Caco-2 (cell line): ENCODE measurements around the gene NEMP2. TPM values are rescaled to one million over a fixed set of nuclear protein-coding genes. Genes with fewer than 3 reads are reported as not detected.

Experiments used
- BruUV-seq: library from RNA; stranded (reverse); fragments of 400-500 nt; replicated peaks from 2 replicates; lab custom pipeline; 2021; lab: Mats Ljungman, UMichigan
- CTCF ChIA-PET: fragments of 300-600 bp; sonication (Branson Sonifier 250); formaldehyde crosslinking; loops from one replicate; lab custom pipeline; 2022; ENCODE audit warnings: antibody characterized with exemption; lab: Charles Lee
- POLR2A ChIA-PET: fragments of 300-600 bp; sonication (Branson Sonifier 250); formaldehyde crosslinking; loops from one replicate; lab custom pipeline; 2022; ENCODE audit warnings: antibody characterized with exemption; lab: Charles Lee
- DNase-seq, 2 experiments: peaks; one replicate each; pipeline versions ENCODE4 v3.0.0 to v3.0.0-alpha.2; 2020 to 2022
- H3K27me3 ChIP-seq: replicated peaks from 2 replicates; pipeline ENCODE4 v1.6.0; 2011; ENCODE audit warnings: low read length; ENCODE audit not compliant: control insufficient read depth, insufficient read depth
- H3K36me3 ChIP-seq: 2 replicates; pipeline ENCODE4 v1.5.1; 2011; ENCODE audit warnings: low read length; ENCODE audit not compliant: control insufficient read depth, insufficient read depth
- H3K4me1 ChIP-seq: fragments of 250-450 bp; sonication (Bioruptor Pico); 2 replicates; pipeline ENCODE4 v1.5.1; 2020; ENCODE audit warnings: mild to moderate bottlenecking
- H3K4me3 ChIP-seq: 2 replicates; pipeline ENCODE4 v1.5.1; 2011; ENCODE audit warnings: low read depth, mild to moderate bottlenecking, control low read depth, low read length
- H3K9me3 ChIP-seq: fragments of 250-450 bp; sonication (Bioruptor Pico); 2 replicates; pipeline ENCODE4 v1.5.1; 2020; ENCODE audit warnings: mild to moderate bottlenecking, moderate library complexity
- H3K27ac Mint-ChIP-seq: one replicate; pipeline ENCODE4 v1.8.0; 2022; ENCODE audit warnings: mixed read lengths; ENCODE audit not compliant: unreplicated experiment
- H3K27me3 Mint-ChIP-seq: one replicate; pipeline ENCODE4 v1.8.0; 2022; ENCODE audit warnings: mixed read lengths; ENCODE audit not compliant: insufficient read depth, unreplicated experiment
- H3K36me3 Mint-ChIP-seq: one replicate; pipeline ENCODE4 v1.8.0; 2022; ENCODE audit warnings: mild to moderate bottlenecking, mixed read lengths; ENCODE audit not compliant: insufficient read depth, unreplicated experiment
- H3K4me1 Mint-ChIP-seq: one replicate; pipeline ENCODE4 v1.8.0; 2022; ENCODE audit warnings: low read depth, mixed read lengths; ENCODE audit not compliant: unreplicated experiment
- H3K4me3 Mint-ChIP-seq: one replicate; pipeline ENCODE4 v1.8.0; 2022; ENCODE audit warnings: mild to moderate bottlenecking, moderate library complexity, mixed read lengths; ENCODE audit not compliant: unreplicated experiment
- H3K9me3 Mint-ChIP-seq: one replicate; pipeline ENCODE4 v1.8.0; 2022; ENCODE audit warnings: mixed read lengths; ENCODE audit not compliant: unreplicated experiment
- intact Hi-C: fragments of 100-400 bp; cut with micrococcal nuclease; formaldehyde crosslinking; loops from one replicate; pipeline ENCODE4 v1.10.0; 2022; ENCODE audit not compliant: unreplicated experiment
- total RNA-seq: library from RNA; stranded (reverse); gene quantifications from 2 replicates; pipeline ENCODE4 v1.2.3, GENCODE V29; 2022
- TF ChIP-seq, protein P1 (sequence below), 2 experiments: fragments of 200-600 bp in 1 of 2; IDR thresholded peaks; 1 replicate in 1 of 2; 2 replicates in 1 of 2; pipeline versions ENCODE4 v1.5.1 to v1.8.0; 2011 to 2022; ENCODE audit warnings: antibody characterized with exemption in 1 of 2, control low read depth in 1 of 2, inconsistent platforms in 1 of 2, low read depth in 1 of 2, low read length in 1 of 2, mild to moderate bottlenecking in 1 of 2, moderate library complexity in 1 of 2; ENCODE audit not compliant: insufficient read depth in 1 of 2, severe bottlenecking in 1 of 2, unreplicated experiment in 1 of 2

The NEMP2 gene
- total RNA-seq, 1 experiment from 2014 or later: 19.1 TPM

DNA sequence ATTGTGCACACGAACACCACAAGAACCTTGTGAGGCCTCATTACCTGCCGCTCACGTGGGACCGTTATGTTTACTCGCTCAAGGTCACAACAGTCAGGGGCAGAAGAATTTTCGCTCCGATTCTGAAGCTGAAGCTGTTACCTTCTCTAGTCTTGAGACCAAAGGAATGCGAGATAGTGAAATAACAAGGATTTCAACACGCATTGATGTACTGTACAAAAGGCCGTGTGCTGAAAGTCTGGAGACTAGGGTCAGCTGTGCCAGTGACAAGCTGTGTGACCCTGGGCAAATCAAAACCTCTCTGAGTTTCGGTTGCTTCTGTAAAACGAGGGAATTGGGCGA lies 583 bp downstream of the NEMP2 start:
- Histone ChIP-seq H3K36me3 (no peaks in the 10 kb centered on the region), H3K27me3 (no peaks in the 10 kb centered on the region), H3K9me3 (peaks cover 10% of the 10 kb centered on the region), H3K4me3 (peak overlapping the region; percentile 72), H3K4me1 (peaks cover 34% of the 10 kb centered on the region)
- TF ChIP-seq, protein P1, sequence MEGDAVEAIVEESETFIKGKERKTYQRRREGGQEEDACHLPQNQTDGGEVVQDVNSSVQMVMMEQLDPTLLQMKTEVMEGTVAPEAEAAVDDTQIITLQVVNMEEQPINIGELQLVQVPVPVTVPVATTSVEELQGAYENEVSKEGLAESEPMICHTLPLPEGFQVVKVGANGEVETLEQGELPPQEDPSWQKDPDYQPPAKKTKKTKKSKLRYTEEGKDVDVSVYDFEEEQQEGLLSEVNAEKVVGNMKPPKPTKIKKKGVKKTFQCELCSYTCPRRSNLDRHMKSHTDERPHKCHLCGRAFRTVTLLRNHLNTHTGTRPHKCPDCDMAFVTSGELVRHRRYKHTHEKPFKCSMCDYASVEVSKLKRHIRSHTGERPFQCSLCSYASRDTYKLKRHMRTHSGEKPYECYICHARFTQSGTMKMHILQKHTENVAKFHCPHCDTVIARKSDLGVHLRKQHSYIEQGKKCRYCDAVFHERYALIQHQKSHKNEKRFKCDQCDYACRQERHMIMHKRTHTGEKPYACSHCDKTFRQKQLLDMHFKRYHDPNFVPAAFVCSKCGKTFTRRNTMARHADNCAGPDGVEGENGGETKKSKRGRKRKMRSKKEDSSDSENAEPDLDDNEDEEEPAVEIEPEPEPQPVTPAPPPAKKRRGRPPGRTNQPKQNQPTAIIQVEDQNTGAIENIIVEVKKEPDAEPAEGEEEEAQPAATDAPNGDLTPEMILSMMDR (IDR thresholded peaks at IDR 0.05; ENCODE audit: insufficient read depth in 1 of 2, low read depth in 1 of 2, low read length in 1 of 2, severe bottlenecking in 1 of 2, unreplicated experiment in 1 of 2): no peak
- no TSS peak for BruUV-seq
- intact Hi-C loops: loop anchor here (1.0 kb wide), 2 partner anchors 44 to 75 kb away; no protein-coding TSS in a partner anchor
- ChIA-PET POLR2A (interaction anchor here (0.6 to 0.9 kb wide), 2 partner anchors 28 to 480 kb away, joined by 3 to 4 read pairs; partner anchors contain the start of gene STAT1), CTCF (interaction anchor here (0.7 kb wide), 1 partner anchor 13 kb away, joined by 3 read pairs; no protein-coding TSS in a partner anchor)
- H3K4me1 Mint-ChIP-seq: peaks cover 30% of the 10 kb centered on the region
- H3K36me3 Mint-ChIP-seq: peaks cover 16% of the 10 kb centered on the region
- H3K27ac Mint-ChIP-seq: peak overlapping the region; percentile 87
- H3K4me3 Mint-ChIP-seq: peak overlapping the region; percentile 81
- H3K27me3 Mint-ChIP-seq: no peaks in the 10 kb centered on the region
- H3K9me3 Mint-ChIP-seq: peaks cover 8% of the 10 kb centered on the region
- no peak for DNase-seq

DNA sequence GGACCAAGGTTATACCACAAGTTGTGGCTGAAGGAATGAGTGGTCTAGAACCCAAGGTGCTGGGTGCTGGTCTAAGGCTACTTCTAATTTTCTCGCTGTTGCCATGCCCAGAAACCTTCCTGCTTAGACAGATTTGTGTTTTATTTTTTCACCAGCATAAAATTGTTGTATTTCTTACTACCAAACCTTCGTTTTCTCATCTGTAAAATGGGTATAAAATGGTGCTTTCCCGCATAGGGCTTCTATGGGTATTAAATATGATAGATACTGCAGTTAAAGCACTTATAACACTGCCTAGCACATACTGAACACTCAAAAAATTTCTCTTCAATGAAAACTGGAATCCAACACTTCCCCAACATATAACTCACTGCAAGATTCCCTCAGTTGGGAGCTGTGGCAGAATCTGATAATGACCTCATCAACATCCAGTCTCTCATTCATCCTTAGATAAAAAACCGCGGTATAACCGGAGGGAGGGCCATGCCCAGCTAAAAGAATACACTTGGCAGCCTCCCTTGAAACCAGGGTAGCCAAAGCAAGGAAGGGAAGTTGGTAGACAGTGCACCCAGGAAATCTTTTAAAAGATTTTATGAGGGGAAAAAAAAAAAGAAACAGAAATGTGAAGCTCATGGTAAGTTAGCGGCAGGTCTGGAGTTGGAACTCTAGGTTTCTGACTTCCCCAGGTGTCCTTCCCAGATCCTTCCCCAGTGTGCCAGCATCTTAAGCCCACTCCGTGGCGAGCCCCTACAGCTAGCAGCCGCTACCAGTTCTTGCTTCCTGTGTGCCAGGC lies 1.2 kb downstream of the NEMP2 start:
- Histone ChIP-seq H3K4me3 (peak overlapping the region; percentile 72), H3K27me3 (no peaks in the 10 kb centered on the region), H3K36me3 (no peaks in the 10 kb centered on the region), H3K9me3 (peaks cover 9% of the 10 kb centered on the region; the same call in 1 of the 2 replicates), H3K4me1 (peaks cover 40% of the 10 kb centered on the region)
- no peaks in the 10 kb centered on the region for H3K27me3 Mint-ChIP-seq
- peak overlapping the region; percentile 87 for H3K27ac Mint-ChIP-seq
- intact Hi-C loops: no loop called here
- POLR2A ChIA-PET: no interaction called here
- CTCF ChIA-PET: interaction anchor here (0.7 kb wide), 1 partner anchor 13 kb away, joined by 3 read pairs; no protein-coding TSS in a partner anchor
- DNase-seq: no peak
- H3K9me3 Mint-ChIP-seq: peaks cover 2% of the 10 kb centered on the region
- TF ChIP-seq, protein P1 (IDR thresholded peaks at IDR 0.05; ENCODE audit: insufficient read depth in 1 of 2, low read depth in 1 of 2, low read length in 1 of 2, severe bottlenecking in 1 of 2, unreplicated experiment in 1 of 2): no peak
- peaks cover 17% of the 10 kb centered on the region for H3K36me3 Mint-ChIP-seq
- BruUV-seq: TSS peak; percentile 42
- peak overlapping the region; percentile 81 for H3K4me3 Mint-ChIP-seq
- H3K4me1 Mint-ChIP-seq: peaks cover 36% of the 10 kb centered on the region

DNA sequence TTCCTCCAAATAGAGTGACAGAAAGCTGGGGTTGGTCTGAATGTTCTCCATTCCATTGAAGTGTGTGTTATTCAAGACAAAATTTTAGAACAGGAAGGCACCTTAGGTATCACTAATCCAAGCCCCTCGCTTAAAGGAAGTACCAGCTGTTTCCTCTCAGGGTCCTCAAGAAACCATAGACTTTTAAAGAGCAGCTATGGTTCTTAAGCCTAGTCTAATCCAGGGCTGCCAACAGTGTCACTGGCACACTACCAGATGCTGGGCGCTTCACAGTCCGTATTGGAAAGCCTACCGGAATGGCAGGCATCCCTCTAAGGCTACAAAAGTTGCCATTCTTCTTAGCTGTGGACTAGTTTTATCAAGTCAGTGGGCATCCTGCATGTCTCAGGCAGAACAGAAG lies 1.9 kb downstream of the NEMP2 start:
- Mint-ChIP-seq H3K27ac (no peak overlapping the region), H3K9me3 (no peaks in the 10 kb centered on the region), H3K36me3 (peaks cover 17% of the 10 kb centered on the region), H3K4me1 (peaks cover 43% of the 10 kb centered on the region), H3K4me3 (no peak overlapping the region), H3K27me3 (no peaks in the 10 kb centered on the region)
- intact Hi-C loops: no loop called here
- Histone ChIP-seq H3K9me3 (peaks cover 9% of the 10 kb centered on the region; the same call in 1 of the 2 replicates), H3K27me3 (no peaks in the 10 kb centered on the region), H3K4me1 (peaks cover 48% of the 10 kb centered on the region), H3K4me3 (no peak overlapping the region), H3K36me3 (no peaks in the 10 kb centered on the region)
- ChIA-PET CTCF (no interaction called here), POLR2A (no interaction called here)
- TF ChIP-seq, protein P1 (IDR thresholded peaks at IDR 0.05; ENCODE audit: insufficient read depth in 1 of 2, low read depth in 1 of 2, low read length in 1 of 2, severe bottlenecking in 1 of 2, unreplicated experiment in 1 of 2): no peak
- no TSS peak for BruUV-seq
- no peak for DNase-seq
